Stimulated activated CD4-positive, alpha-beta T cell treated with anti-CD3 and anti-CD28 coated beads, Interleukin-1b, Interleukin-23, amount 100 ng/mL, for 24 hours (primary cell): ENCODE results near the gene NIM1K.
"Not testable (repeated sequence)": the region's sequence is repeated elsewhere in the genome, so short reads cannot be mapped to it uniquely, and the experiment has no call there.

Source experiments
- DNase-seq, 4 experiments: peaks; one replicate each; pipeline ENCODE4 v3.0.0-alpha.2; 2020; ENCODE audit warnings: low read depth in 4 of 4, low spot score in 1 of 4

Gene NIM1K

GRCh38 chr5:43183101-43183500, 8.9 kb upstream of the NIM1K start:
- not testable (repeated sequence) for DNase-seq

DNA sequence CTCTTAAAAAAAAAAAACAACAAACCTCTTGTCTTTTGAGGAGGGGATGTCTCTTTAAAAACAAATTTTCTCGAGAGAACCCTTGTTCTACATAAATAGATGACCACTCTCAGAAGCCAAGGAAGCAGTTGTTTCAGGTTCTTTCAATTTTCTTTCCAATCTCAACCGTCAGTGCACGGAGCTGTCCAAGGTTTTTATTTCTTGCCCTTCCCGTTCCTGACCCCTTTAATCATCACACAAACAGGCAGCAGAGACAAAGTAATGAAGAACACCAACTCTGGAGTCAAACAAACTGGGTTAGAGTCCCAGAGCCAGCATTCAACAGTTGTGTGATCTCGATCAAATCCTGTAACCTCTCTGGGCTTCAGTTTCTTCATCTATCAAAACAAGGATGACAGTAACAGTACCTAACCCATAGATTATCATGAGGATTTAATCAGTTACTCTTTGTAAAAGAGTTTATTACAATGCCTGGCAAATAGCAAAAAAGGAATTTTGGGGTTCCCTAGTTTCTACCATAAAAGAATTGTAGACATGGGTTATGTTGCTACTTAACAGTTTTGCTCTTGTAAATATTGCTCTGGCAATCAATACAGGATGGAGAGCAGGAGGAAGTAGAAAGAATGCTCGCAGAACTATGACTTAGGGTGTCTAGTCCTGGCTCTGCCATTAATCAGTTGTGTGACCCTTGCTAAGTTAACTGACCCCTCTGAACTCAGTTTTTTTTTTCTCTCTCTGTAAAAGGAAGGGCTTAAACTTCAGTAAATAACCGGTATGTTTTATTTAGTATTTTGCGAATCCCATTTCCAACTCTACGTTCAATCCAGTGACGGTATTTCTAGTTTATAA, 1.0 kb upstream of the NIM1K start:
- DNase-seq, result no peak

- peak in 2 of 4 experiments; percentile 4 to 14 for DNase-seq
Measured at GRCh38 chr5:43192558-43193180, 644 bp downstream of the NIM1K start.

DNA sequence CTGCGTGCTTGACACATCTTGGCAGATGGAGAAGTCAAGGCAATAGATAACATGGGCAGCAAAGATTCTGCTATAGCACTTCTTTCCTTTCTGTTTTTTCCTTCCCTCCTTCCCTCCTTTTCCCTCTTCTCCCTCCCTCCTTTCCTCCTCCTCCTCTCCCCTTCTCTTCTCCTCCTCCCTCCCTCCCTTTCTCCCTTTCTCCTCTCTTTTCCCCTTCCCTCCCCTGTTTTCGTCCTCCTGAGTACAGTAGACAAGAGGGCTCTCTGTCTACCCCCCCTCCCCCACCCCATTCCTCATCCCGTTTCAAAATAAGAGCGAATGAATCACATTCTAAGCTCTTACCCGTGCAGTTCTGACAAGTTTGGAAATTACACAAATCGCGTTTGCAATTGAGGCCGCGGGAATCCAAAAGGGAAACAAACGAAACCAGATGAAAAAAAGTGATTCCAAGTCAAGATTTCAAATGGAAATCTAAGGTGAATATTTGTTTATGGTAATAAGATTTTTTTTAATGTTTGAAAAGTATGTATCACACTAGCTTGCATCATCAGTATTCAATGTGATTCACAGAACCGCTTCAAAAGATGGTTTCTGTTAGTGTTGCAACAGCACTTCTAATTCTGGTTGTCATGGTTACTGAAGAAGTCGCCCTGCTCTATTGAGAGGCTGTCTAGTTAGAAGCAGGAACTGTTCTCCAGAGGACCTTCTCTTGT, 1.3 kb downstream of the NIM1K start:
- peak in 3 of 4 experiments; percentile 13 to 38 (median 23) for DNase-seq

- DNase-seq, result no peak
Measured at GRCh38 chr5:43193894-43194265, 1.9 kb downstream of the NIM1K start.

DNA sequence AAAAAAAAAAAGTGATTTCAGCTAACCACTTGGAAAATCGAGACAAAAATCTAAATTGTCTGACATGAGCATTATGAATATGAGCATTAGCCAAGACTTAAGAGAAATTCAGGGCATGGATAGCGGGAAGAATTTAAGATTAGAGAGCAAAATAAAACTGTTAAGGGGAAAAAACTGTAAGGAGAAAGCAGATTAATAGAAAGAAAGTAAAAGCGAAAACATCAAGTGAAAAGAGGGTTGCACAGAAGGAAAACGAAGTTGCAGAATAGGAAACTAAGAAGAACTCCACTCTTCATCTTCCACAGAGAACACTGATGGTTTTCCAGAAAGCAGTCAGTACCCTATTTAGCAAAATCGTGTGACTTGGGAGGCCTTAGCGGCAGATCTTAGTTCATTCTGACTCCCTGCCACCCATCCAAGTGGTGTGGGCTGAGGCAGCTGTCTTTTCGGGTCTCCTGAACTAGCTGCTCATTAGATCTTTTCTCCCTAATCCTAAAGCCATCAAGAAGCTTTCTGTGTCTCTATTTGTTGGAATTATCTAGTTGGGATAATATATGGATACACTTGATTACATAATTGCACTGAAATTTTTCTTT, 3.7 kb downstream of the NIM1K start:
- no peak for DNase-seq

DNA sequence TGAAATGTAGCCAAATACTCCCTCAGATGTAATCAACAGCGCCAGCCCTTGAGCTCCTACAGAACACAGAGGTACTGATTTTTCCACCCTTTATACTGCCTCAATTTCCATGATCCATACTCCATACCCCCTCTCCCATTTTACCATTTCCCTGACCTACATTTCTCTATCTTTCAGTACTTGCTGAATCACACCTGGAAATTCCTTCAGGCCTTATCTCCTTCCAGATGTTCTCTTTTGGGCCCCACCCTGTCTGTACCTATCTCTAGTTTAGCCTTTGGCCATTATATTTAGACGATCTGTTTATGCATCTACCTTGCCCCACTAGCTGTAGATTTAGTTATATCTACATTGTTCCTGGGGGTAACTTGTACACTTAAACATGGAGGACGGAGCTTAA, 5.5 kb downstream of the NIM1K start:
- DNase-seq, result no peak

- DNase-seq, result not testable (repeated sequence)
Measured at GRCh38 chr5:43201442-43201841, 9.4 kb downstream of the NIM1K start.

DNA sequence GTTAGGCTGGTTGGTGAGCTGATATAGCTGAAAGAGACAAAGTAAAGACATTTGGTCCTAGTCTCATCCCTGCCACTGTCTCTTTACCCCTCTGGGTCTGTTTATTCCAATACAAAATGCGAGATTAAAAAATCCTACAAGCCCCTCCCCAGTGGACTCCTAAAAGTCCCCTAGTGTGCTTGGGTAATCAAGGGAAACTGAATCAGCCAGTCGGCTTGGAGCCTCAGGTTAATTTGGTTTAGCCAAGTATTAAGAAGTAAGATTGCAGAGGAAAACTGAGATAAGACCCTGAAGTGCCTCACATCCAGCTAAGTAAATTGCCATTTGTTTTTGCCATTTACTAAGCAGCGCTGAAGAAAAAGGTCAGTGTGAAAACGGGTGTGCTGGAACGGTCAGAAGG, 10.4 kb downstream of the NIM1K start:
- DNase-seq, result no peak

- no peak for DNase-seq
Measured at GRCh38 chr5:43203373-43203772, 11.3 kb downstream of the NIM1K start.

DNA sequence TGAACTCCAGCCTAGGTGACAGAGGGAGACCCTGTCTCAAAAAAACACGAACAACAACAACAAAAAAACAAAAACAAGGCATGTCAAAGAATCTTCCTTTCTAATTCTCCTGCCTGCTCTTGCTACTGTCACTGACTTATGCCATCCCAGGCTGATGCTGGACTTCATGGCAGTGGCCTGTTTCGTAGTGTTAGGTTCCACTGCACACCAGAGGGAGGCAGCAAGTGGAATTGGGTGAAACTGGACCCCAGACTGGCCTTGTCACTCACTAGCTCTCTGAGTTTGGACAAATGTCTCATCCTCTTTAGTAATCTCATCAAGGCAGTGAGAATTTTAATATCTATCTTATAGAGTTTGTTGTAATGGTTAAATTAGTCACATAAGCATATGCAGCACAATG, 12.9 kb downstream of the NIM1K start:
- no peak for DNase-seq

GRCh38 chr5:43207601-43208000, 15.6 kb downstream of the NIM1K start:
- no peak for DNase-seq

DNA sequence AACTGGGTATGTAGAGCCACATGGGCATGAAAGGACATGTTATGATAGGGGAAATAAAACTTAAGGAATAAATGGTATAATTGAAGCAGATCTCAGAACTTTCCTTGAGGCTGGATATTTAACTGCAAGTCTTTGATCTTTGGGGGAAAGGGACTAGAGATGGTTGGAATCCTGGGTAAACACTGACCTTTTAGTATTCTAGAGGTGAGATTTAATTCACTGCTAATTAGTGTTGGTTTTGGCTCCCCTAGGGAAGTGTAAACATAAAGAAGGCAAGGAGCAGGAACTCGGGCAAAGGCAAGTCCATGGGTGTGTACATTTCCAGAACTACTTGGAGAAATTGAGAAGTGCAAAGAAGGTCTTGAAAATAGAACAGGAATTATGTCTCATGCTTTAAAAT, 16.6 kb downstream of the NIM1K start:
- no peak for DNase-seq

- DNase-seq, result no peak
Measured at GRCh38 chr5:43209060-43209459, 17.0 kb downstream of the NIM1K start.

- DNase-seq, result no peak
Measured at GRCh38 chr5:43209833-43210232, 17.8 kb downstream of the NIM1K start.

DNA sequence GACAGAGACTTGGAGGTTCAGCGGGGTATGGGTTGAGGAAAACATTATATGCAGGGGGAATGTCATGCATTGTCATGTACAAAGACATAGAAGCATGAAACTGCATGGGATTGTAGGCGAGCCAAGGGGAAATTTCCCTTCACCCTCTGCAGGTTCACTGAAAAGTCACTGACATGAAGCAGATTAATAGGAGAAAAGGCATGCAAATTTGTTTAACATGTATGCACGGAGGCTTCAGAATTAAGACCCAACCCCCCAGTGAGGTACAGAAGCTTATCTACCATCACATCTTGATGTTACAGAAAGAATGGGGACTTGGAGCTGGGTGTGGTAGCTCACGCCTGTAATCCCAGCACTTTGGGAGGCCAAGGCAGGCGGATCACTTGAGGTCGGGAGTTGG, 18.5 kb downstream of the NIM1K start:
- no peak for DNase-seq

GRCh38 chr5:43213951-43214350, 21.9 kb downstream of the NIM1K start:
- DNase-seq, result no peak

GRCh38 chr5:43215073-43215631, 23.1 kb downstream of the NIM1K start:
- DNase-seq, result no peak

GRCh38 chr5:43216941-43217340, 24.9 kb downstream of the NIM1K start:
- DNase-seq, result no peak

DNA sequence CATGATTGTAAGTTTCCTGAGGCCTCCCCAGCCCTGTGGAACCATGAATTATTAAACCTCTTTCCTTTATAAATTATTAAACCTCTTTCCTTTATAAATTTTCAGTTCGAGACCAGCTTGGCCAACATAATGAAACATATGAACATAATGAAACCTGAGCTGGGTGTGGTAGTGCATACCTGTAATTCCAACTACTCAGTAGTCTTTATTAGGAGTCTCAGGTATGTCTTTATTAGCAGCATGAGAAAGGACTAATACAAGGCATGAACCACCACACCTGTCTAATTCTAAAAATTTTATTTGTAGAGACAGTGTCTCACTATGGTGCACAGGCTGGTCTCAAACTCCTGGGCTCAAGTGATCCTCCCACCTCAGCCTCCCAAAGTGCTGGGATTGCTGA, 27.1 kb downstream of the NIM1K start:
- DNase-seq, result no peak

GRCh38 chr5:43221502-43221901, 29.5 kb downstream of the NIM1K start:
- no peak for DNase-seq
